SW480 (cell line): ENCODE data around the gene TMEM217.
A peak's percentile ranks its signal among the peaks of the same experiment; 100 is the strongest.

Source experiments
- DNase-seq: peaks from one replicate; pipeline ENCODE4 v3.0.0-alpha.2; 2016; ENCODE audit warnings: low spot score

TMEM217 gene

DNA sequence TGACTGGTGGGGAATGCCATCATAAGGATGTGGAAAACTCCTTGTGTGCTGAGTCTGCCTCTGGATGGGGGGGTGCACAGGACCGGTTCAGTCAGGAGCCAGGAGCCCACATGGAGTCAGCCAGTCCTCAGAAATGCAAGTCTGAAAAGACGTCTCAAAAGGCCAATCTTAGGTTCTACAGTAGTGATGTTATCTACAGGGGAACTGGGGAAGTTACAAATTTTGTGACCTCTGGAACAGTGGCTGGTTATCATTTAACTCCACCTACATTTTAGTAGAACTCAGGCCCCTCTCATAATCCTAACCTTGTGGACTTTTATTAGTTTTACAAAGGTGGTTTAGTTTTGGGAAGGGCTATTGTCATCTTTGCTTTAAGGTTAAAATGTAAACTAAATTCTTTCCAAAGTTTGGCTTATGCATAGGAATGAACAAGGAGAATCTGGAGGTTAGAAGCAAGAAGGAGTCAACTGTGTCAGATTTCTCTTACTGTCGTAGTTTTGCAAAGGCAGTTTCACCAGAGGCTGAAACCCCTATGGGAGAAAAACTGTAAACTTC lies 14.1 kb downstream of the TMEM217 start:
- no peak for DNase-seq

GRCh38 chr6:37243131-37243815 lies 14.7 kb downstream of the TMEM217 start:
- no peak for DNase-seq

- DNase-seq = peak; percentile 74
Measured at GRCh38 chr6:37242429-37243052, 15.4 kb downstream of the TMEM217 start.

- no peak for DNase-seq
Measured at GRCh38 chr6:37241775-37242428, 16.0 kb downstream of the TMEM217 start.

DNA sequence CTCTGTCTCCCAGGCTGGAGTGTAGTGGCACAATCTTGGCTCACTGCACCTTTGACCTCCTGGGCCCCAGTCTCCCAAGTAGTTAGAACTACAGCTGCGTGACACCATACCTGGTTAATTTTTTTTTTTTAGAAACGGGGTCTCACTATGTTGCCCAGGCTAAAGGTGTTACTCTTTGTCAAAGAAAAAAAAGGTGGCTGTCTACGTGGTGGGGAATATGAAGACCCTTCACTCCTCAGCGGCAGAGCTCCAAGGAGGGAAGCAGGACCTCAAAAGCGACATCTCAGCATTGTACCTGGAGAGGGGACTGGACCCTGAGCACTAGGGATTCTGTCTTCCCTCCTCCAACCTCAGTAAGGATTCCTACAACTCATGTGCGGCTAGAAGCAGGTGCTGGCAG lies 16.8 kb downstream of the TMEM217 start:
- DNase-seq = no peak

DNA sequence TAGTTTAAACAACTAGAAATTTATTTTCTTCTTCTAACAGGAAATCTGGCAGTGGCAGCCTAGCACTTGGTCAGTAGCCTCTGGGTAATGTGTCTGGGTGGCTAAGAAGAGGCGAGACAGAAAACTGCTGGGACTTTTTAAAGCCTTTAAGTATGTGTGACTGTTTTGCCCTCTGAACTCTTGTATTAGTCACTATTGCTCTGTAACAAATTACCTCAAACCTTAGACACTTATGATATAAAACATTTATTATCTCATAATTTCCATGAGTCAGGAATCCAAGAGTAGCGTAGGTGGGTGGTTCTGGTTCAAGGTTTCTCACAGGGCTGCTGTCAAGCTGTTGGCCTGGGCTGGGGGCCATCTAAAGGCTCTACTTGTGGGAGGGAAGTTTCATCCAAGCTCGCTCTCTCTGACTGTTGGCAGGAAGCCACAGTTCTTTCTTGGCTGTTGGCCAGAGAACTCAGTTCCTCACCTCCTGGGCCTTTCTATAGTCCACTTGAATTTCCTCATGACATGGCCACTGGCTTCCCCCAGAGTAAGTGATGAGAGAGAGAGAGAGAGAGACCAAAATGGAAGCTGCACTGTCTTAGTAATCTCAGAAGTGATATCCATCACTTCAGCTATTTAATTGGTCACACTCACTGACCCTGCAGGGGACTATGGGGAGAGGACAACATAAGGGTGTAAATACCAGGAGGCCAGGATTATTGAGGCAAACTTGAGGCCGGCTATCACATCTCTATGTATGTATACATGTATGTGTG lies 17.8 kb downstream of the TMEM217 start:
- DNase-seq = peak; percentile 19

DNA sequence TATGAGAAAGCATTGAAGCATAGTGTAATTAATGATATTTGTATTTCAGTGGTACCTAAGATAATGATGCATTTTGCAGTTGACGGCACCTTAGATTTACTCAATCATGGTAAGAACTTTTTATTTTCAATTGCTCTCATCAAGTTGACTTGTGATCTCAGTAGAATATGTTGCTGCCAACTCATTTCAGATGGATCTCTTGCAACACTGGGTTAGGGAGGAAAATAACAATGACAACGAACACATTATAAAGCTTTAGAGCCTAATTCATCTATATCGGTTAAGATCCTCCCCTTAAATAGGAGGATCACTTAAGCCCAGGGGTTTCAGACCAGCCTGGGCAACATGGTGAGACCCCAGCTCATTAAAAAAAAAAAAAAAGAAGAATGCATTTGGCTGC lies 18.4 kb downstream of the TMEM217 start:
- no peak for DNase-seq

GRCh38 chr6:37238381-37238780 lies 19.6 kb downstream of the TMEM217 start:
- DNase-seq = no peak

DNA sequence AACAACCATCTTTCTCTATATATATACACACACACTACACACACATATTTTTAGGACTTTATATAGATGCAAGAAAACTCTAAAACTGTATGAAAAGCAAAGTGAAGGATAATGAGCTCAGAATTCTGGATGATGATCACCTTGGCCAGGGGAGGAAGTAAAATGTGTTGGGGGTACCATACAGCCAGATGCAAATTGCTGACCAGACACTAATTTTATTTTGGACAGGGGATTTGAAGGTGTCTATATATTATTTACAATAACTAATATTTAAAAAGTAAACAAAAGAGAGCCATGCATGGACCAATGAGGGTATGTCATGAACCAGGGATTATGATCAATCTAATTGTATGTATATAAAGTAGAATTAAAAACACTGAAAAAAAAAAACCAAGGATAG lies 20.2 kb downstream of the TMEM217 start:
- DNase-seq = no peak

- DNase-seq = no peak
Measured at GRCh38 chr6:37236921-37237320, 21.0 kb downstream of the TMEM217 start.

- DNase-seq = no peak
Measured at GRCh38 chr6:37233541-37233940, 24.4 kb downstream of the TMEM217 start.

DNA sequence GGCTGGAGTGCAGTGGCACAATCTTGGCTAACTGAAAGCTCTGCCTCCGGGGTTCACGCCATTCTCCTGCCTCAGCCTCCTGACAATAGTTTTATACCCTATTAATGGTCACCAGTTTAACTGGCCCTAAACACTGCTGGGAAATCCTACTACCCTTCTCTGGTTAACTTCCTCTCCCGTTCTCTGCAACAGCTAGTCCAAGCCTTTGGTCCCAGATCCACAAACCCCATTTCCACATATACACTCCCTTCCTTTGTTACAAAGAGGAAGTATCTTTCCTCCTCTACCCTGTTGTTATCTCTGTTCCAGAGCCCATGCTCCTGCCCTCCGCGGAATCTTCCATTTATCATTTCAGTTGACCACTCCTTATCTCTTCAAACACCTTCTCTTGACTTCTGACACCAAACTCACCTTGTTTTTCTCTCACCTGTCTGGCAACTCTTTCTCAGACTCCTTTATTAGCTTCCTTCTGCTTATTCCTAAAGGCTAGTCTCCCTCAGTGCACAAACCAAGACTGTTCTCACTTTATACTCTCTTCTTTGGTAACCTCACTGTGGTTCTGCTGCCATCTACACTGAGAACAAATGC lies 25.4 kb downstream of the TMEM217 start:
- DNase-seq = no peak

GRCh38 chr6:37230104-37230503 lies 27.8 kb downstream of the TMEM217 start:
- no peak for DNase-seq

DNA sequence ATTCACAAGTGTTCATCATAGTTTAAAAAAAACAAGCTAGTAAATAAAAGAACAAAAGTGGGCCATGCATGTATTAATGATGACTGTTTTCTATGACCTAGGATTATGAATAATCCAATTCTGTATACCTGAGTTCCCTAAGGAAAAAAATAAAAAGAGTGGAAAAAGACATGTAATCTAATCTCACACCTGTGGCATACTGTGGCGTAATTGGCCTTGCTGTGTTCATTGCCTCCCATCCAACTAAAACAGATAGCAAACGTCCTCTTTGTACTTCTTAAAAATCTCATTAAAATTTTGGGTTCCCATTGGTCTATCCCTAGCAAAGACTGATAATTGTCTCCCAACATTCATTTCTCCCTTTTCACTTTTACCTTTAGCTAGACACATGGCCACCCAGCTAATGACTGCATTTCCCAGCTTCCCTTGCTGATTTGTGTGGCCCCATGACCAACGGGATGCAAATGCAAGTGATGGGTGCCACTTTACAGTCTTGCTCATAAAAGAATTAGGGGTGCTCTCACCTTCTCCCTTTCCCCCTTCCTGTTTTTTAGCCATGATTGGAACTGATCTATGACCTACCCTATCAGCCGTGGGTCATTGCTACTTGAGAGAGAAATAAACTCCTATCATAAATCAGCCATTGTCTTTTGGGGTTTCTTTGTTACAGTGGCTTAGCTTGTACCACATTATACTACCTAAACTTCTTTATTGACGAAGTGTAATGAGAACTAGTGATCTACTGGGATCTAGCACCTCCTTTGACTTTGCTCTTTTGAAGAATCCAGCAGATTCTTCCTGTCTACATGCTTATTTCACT lies 32.4 kb downstream of the TMEM217 start:
- no peak for DNase-seq

DNA sequence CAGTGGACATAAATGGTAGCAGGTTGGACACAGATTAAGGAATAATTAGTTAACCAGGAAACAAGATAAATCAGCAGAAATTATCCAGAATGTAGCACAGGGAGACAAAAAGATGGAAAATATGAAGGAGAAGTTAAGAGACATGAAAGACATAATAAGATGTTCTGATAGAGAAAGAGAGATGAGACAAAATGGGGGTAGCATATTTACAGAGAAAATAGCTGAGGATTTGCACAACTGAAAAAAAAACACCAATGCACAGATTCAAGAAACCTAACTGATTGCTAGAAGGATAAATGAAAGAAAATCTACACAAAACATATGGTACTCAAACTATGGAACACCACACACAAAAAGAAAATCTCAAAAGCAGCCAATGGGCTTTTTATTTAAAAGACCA lies 35.0 kb downstream of the TMEM217 start:
- no peak for DNase-seq

DNA sequence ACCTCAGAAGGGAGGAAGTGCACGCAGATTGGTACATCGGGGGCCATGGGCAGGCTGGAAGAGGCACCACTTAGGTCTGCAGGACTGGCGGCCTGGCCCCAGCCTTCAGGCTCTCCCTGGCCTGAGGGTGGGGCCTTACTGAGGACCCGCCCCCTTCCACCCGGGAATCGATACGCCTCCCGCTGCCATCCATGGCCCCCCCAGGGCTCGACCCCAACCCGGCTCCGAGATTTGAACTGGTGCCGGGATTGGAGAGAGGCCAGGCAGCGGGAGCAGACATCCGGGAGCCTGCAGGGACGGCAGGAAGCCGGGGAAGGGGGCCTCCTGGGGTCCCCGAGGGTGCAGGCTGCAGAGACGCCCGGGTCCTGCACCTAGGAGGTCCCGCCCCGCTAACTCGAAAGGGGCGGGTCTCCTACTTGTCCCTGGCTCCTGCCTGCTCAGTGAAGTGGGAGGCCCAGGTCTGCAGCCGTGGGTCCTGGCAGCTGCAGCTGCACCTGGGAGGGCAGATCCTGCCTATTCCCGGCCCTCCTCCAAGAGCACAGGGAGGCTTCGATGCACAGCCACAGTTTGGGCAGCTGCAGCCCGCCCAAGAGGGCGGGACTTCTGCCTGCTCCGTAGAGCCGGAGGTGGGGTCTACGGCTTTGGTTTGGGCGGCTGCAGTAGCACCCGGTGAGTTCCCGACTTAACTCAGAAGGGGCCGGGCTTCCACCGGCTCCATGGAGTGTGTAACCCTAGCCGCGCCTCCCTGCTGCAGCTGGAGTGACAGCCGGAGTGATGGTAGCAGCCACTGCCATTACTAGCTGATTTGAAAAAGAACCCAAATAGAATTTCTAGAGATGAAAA lies 35.6 kb downstream of the TMEM217 start:
- peak; percentile 93 for DNase-seq

DNA sequence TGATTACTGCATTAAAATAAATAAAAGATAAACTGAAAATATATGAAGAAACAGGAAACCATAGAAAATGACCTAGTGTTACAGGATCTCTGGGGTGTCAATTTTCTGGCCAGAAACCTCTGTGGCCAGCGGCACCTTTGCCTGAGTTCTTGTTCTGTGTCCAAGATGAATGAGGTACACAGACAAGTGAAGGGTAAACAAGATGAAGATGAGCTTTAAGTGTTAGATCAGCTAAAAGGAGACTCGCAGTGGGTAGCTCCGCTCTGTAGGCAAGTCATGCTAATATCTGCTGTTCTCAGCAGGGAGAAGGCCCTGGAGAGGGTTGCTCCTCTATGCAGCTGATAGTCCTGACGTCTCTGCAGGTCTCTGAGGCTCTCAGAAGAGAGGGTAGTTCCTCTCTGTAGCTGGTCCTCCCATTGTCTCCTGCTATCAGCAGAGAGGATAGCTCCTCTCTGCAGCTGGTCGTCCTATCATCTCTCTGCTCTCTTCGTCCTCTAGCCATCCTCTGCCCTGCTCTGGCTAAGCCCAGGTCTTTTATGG lies 36.3 kb downstream of the TMEM217 start:
- no peak for DNase-seq

DNA sequence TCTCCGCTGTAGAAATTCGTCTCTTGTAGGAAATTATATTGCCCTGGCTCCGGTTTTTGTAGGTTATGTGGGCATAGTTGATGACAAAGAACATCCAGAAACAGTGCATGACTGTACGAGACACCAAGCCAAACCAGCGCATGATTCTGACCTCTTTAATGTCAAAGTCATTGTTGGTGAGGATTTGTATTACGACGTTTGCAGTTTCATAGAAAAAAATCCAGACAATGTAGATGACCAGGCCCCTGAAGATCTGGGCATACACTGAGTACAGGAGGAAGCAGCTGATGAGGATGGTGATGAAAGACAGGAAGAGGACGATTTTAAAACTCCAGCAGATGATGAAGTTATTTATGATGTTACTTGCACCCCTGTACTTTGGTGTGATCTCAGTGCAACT lies 39.4 kb downstream of the TMEM217 start:
- DNase-seq = no peak

GRCh38 chr6:37218061-37218460 lies 39.9 kb downstream of the TMEM217 start:
- no peak for DNase-seq

GRCh38 chr6:37212268-37212667 lies 45.7 kb downstream of the TMEM217 start:
- no peak for DNase-seq
